ENCODE results near the gene RECQL5. TPM values are rescaled to one million over a fixed set of nuclear protein-coding genes. Genes with fewer than 3 reads are reported as not detected.

The RECQL5 gene
- total RNA-seq, 1 experiment from 2014 or later = 40.0 TPM

GRCh38 chr17:75629157-75629556 is 37.8 kb downstream of the RECQL5 start:
- H3T11ph ChIP-seq (ENCODE audit: low read length) = no peak overlapping the region
- H3K27ac ChIP-seq (ENCODE audit: insufficient read length, low read depth, low read length) = no peak overlapping the region
- no peak overlapping the region for H2BK5ac ChIP-seq (ENCODE audit: insufficient read length, low read length)
- no peak overlapping the region for H4K91ac ChIP-seq (ENCODE audit: insufficient read length, low read depth, low read length)
- peaks cover 0 to 15% (median 2%) of the 10 kb centered on the region in 3 experiments; a peak in 4 of 7 replicates for H3K36me3 Mint-ChIP-seq (ENCODE audit: insufficient read depth in 1 of 3, low read depth in 3 of 3)
- WGBS (ENCODE audit: extremely low coverage, insufficient read length, low lambda C conversion rate) = no CpG with 5 or more reads among the region's 14 CpGs
- H3K27ac Mint-ChIP-seq = no peak overlapping the region
- H3K23me2 ChIP-seq (ENCODE audit: insufficient read length, low read depth, low read length, poor library complexity, severe bottlenecking) = no peaks in the 10 kb centered on the region
- no peaks in the 10 kb centered on the region for H4K20me1 ChIP-seq (ENCODE audit: control insufficient read depth, insufficient read depth, insufficient read length)
- H3K9ac ChIP-seq (ENCODE audit: extremely low read depth, insufficient read length, low read length) = no peak overlapping the region
- no peak overlapping the region for H4K5ac ChIP-seq (ENCODE audit: insufficient read length, low read depth, low read length)
- H3K27me3 ChIP-seq (ENCODE audit: insufficient read depth, low read length) = no peaks in the 10 kb centered on the region
- no peak overlapping the region for H3K4me3 Mint-ChIP-seq
- no peaks in the 10 kb centered on the region for H3K9me3 ChIP-seq (ENCODE audit: control insufficient read depth, low read depth, low read length)
- H2AK5ac ChIP-seq (ENCODE audit: insufficient read length, low read length) = no peak overlapping the region
- TF ChIP-seq, protein P1, sequence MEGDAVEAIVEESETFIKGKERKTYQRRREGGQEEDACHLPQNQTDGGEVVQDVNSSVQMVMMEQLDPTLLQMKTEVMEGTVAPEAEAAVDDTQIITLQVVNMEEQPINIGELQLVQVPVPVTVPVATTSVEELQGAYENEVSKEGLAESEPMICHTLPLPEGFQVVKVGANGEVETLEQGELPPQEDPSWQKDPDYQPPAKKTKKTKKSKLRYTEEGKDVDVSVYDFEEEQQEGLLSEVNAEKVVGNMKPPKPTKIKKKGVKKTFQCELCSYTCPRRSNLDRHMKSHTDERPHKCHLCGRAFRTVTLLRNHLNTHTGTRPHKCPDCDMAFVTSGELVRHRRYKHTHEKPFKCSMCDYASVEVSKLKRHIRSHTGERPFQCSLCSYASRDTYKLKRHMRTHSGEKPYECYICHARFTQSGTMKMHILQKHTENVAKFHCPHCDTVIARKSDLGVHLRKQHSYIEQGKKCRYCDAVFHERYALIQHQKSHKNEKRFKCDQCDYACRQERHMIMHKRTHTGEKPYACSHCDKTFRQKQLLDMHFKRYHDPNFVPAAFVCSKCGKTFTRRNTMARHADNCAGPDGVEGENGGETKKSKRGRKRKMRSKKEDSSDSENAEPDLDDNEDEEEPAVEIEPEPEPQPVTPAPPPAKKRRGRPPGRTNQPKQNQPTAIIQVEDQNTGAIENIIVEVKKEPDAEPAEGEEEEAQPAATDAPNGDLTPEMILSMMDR (conservative IDR thresholded peaks at IDR 0.05) = no peak
- DNase-seq = no peak
- no peaks in the 10 kb centered on the region for H3K27me3 Mint-ChIP-seq (ENCODE audit: low read depth)
- no peak overlapping the region for H2BK20ac ChIP-seq (ENCODE audit: low read depth, low read length, poor library complexity, severe bottlenecking)
- no peaks in the 10 kb centered on the region for H3K9me3 Mint-ChIP-seq
- H2BK12ac ChIP-seq (ENCODE audit: insufficient read length, low read depth, low read length) = no peak overlapping the region
- H3K56ac ChIP-seq (ENCODE audit: insufficient read length, low read depth, low read length) = no peak overlapping the region
- H3K23ac ChIP-seq (ENCODE audit: insufficient read length, low read depth, low read length) = no peak overlapping the region
- no peak overlapping the region for H3K4me2 ChIP-seq (ENCODE audit: insufficient read depth, insufficient read length, low read length)
- no peaks in the 10 kb centered on the region for H3K79me1 ChIP-seq (ENCODE audit: insufficient read depth, low read depth, low read length, poor library complexity, severe bottlenecking)
- H3K18ac ChIP-seq (ENCODE audit: insufficient read length, low read depth, low read length) = no peak overlapping the region
- H3K14ac ChIP-seq (ENCODE audit: insufficient read depth, low read length) = no peak overlapping the region
- H3K4me1 ChIP-seq (ENCODE audit: insufficient read depth, low read length) = no peaks in the 10 kb centered on the region; the same call in 1 of the 2 replicates
- H2BK120ac ChIP-seq (ENCODE audit: low read depth, low read length, poor library complexity, severe bottlenecking) = no peak overlapping the region
- no peak overlapping the region for H3K4ac ChIP-seq (ENCODE audit: low read depth, low read length)
- no peaks in the 10 kb centered on the region for H3K79me2 ChIP-seq (ENCODE audit: insufficient read depth, low read length)
- no peak overlapping the region for H4K8ac ChIP-seq (replicated peaks; ENCODE audit: insufficient read length, low read depth, low read length)
- H2BK15ac ChIP-seq (ENCODE audit: low read depth, low read length) = no peak overlapping the region
- peaks cover 11% of the 10 kb centered on the region in 2 experiments for H3K4me1 Mint-ChIP-seq
- no peak overlapping the region for H2AFZ ChIP-seq (ENCODE audit: low read length)

Data from H9 (cell line).